Activated CD4-positive, alpha-beta T cell treated with anti-CD3 and anti-CD28 coated beads, Interleukin-2, amount 50 U/mL, for 4 hours (primary cell): ENCODE data around the gene ARHGEF3.
A peak's percentile ranks its signal among the peaks of the same experiment; 100 is the strongest.

Experiments
- DNase-seq, 2 experiments: peaks; one replicate each; pipeline ENCODE4 v3.0.0-alpha.2; 2020

The ARHGEF3 gene

GRCh38 chr3:56795097-56795828 lies 6.5 kb downstream of the ARHGEF3 start:
- DNase-seq = no peak

GRCh38 chr3:56792193-56792592 lies 9.6 kb downstream of the ARHGEF3 start:
- no peak for DNase-seq

- DNase-seq = peak in 1 of 2 experiments; percentile 6
These were observed 11.5 kb downstream of the ARHGEF3 start for GRCh38 chr3:56790016-56790821.

GRCh38 chr3:56789076-56789475 lies 12.7 kb downstream of the ARHGEF3 start:
- no peak for DNase-seq

- no peak for DNase-seq
These were observed 13.2 kb downstream of the ARHGEF3 start for GRCh38 chr3:56788521-56788920.

GRCh38 chr3:56787784-56788256 lies 13.9 kb downstream of the ARHGEF3 start:
- DNase-seq = peak; percentile 18 to 31

GRCh38 chr3:56787258-56787775 lies 14.4 kb downstream of the ARHGEF3 start:
- no peak for DNase-seq

- DNase-seq = no peak
These were observed 16.2 kb downstream of the ARHGEF3 start for GRCh38 chr3:56785499-56785898.

- no peak for DNase-seq
These were observed 17.2 kb downstream of the ARHGEF3 start for GRCh38 chr3:56784448-56785001.

GRCh38 chr3:56783644-56784447 lies 17.9 kb downstream of the ARHGEF3 start:
- peak; percentile 64 to 65 for DNase-seq

GRCh38 chr3:56782906-56783305 lies 18.8 kb downstream of the ARHGEF3 start:
- no peak for DNase-seq

- no peak for DNase-seq
These were observed 19.5 kb downstream of the ARHGEF3 start for GRCh38 chr3:56782215-56782614.

- DNase-seq = no peak
These were observed 20.0 kb downstream of the ARHGEF3 start for GRCh38 chr3:56781762-56782161.

GRCh38 chr3:56780936-56781335 lies 20.8 kb downstream of the ARHGEF3 start:
- no peak for DNase-seq

GRCh38 chr3:56778893-56779292 lies 22.9 kb downstream of the ARHGEF3 start:
- DNase-seq = no peak

- no peak for DNase-seq
These were observed 25.2 kb downstream of the ARHGEF3 start for GRCh38 chr3:56776556-56776950.

- no peak for DNase-seq
These were observed 25.8 kb downstream of the ARHGEF3 start for GRCh38 chr3:56775838-56776555.

- no peak for DNase-seq
These were observed 26.3 kb downstream of the ARHGEF3 start for GRCh38 chr3:56775445-56775837.

- no peak for DNase-seq
These were observed 27.8 kb downstream of the ARHGEF3 start for GRCh38 chr3:56773986-56774385.

- no peak for DNase-seq
These were observed 28.5 kb downstream of the ARHGEF3 start for GRCh38 chr3:56772952-56773938.

GRCh38 chr3:56771376-56771775 lies 30.4 kb downstream of the ARHGEF3 start:
- DNase-seq = no peak
